Measurements from ENCODE around the gene FOXP1.
A peak's percentile ranks its signal among the peaks of the same experiment; 100 is the strongest.
"Not testable (repeated sequence)": the region's sequence is repeated elsewhere in the genome, so short reads cannot be mapped to it uniquely, and the experiment has no call there.

FOXP1 gene

DNA sequence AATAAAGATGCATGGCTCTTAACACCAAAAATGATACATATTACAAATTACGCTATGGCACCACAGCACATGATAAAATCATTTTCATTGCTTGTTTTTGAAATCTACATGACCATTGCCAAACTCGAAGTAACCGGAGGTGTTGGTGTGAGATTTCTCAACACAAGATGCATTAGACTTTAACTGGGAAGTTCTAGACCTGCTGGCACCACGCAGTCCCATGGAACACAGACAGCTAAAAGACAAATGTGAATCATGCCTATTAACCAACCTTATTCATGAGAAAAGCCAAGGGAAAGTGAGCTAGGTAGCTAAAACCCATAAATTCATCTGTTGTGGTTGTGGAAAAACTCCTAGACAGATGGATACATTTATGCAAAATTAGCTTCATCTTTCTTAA is 595.4 kb downstream of the FOXP1 start:
- no peak for DNase-seq

DNA sequence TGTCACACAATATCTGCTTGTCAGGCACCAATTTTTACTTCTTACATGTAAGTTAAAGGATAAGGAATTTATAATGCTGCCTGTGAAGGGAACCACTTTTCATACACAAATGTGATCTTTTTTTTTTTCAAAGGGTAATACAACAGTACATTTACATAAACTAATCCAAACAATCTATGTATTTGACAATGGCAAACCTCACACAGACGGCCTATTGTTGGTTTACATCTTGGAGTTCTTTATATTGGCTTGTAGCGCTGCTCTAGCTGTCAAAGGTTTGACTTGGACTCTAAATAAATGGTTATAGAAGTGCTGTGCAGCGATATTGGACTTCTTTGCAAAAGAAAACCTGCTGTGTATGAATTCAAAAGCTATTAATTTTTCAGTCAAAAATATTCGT is 598.0 kb downstream of the FOXP1 start:
- DNase-seq = peak in 1 of 3 experiments; percentile 2

DNA sequence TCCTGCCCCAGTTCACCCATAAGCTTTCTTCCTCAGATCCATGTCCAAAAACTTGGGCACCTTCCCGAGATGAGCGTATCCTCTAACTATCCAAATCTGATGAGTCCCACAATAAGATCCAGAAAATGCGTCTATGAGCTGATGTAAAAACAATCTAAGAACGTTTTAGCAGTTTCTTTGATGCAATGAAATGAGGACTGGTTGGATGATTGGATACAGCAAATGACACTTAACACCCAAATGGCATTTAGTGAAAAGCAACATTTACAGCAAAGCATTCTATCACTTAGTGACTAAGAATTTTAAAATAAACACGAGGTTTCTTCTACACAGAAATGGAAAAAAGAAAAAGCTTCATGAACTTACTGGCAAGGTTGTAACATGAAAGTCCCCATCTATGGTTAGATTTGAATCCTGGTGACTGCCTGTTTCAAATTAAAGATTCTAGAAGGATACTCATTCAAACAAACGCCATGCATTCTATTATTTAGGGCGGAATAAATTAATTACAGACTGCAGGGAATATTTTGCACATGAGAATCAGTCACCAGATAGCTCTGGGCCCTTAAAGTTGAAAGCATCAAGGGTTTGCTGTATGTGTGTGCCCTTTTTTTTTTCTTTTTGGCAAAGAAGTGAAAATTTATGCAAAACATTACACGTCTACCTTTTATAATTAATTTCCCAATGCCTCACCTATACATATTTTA is 598.6 kb downstream of the FOXP1 start:
- DNase-seq = no peak

DNA sequence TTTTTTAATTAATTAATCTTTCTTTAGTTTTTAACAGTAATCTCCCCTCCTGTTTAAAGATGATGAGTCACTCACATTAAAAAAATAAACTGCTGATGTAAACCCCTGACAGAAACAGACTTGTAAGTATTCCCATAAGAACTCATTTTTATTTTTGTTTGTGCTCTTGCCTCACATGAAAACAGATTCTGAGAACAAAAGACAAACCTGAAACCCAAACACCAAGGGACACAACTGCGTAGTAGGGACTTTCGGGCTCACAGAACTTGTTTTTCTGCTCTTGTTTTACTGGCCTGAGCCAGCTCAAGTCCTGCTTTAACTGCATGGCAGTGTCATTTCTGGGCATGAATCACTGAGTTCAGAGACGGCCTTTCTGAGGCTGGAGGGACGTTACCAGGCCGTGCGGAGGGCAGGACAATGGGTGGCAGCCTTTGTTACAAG is 600.8 kb downstream of the FOXP1 start:
- DNase-seq = no peak

DNA sequence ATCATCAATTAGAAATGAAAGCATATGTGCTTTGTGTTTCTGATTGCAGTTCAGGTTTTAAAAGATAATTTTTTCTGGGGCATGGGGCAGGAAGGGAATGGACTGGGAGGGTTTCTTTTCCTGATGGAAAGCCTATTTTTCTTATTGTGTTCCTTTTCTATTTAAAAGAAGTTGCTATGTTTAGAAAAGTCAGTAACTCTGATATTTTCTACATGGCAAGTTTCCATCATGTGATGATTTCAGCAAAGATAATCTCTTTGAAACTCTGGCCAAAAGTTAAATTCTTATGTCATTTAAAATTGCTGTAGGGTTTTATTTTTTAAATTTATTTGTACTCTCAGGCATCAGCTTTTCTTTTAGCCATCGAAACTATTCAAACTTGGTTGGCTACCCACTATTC is 601.2 kb downstream of the FOXP1 start:
- DNase-seq = no peak

DNA sequence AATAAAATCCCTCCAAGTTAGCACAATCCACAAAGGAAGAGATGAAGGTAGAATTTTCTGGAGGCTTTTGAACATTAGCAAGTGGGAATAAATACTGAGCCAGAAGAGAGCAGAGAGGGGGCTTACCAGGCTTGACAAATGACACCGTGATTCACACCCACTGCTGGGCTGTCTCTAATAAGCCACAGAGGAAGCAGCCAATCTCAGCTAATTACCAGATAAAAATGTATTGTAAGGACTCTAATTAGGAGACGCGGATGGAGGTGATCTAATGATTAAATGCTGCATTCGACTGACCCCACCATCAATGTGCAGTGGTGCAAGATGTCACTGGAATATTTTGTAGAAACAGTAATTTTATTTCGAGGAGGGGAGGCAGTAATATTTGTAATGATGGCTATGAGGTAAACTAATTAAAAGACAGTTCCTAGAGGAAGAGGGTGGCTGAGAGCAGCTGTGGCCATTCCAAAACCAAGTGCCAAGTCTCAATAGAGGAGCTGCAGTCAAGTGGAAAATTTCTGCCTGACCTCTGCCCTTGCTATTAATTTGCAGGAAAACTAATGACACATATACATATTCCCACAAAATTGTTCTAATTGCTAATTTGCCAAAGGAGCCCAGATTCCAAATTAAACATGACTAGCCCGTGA is 602.2 kb downstream of the FOXP1 start:
- DNase-seq = peak in 2 of 3 experiments; percentile 28 to 64

DNA sequence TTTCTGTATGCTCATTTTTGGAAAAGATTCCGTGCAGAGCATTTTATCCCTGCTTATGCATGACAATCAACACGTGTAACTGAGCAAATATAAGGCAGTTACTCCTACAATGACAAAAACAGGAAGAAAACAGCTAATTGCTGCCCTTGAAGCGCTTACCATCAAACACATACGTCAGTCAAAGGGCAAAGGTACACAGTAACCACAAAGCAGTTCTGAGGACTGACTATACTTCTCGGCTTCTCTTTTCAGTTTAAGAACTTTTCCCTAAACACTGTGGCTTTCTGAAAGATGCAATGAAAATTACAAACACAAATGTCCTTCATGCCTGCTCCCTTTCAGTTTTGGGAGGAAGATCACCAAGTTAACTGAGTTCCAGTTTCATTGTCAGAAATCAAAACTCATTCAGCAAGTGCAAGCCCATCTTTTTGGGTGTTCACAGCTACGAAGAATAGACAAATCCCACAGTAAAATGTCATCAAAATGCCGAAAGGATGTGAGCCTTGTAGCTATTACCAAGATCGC is 602.8 kb downstream of the FOXP1 start:
- DNase-seq = no peak

DNA sequence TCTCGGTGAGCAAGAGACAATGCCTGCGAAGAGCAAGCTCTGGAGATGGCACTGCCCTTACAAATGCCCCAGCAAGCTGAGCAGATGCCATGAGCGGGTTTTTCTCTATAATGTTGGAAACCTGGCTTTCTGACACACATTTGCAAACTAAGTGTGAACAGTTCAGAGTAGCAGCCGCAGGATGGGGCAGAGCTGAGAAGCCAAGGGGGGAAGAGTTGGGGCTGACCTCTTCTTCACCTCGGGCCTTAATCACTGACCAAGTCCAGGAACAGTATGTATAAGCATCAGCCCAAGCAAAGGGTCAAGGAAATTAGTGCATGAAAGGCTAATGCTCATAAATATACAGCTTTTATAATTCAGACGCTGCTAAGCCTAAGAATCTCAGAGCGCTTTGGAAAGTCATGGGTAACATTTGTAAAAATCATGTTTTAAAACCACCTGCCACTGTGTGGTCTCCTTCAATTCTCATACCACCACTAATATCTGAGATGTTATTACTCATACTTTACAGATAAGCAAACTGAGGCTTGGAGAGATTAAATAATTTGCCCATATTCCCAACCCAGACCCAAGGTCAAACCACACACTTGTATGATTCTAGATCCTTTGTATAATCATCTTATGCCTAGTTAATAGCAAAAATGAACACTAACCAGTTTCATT is 603.4 kb downstream of the FOXP1 start:
- DNase-seq = no peak

DNA sequence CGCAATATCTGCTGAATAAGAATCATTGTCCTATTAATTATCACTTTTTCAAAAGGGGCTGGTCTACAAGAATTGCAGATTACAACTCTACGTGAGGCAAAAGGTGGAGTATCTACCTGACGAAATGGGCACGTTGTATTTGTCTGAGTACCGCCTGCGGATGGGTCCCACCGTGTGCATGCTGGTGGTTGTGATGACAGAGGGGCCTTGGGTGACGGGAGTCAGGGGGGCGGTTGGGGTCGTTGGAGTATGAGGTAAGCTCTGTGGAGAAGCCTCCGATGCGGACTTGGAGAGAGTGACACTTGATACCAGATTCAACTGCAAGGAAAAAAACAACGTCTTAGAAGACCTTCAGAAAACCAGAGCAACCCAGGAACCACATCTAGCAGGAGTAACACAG is 605.8 kb downstream of the FOXP1 start:
- no peak for DNase-seq

DNA sequence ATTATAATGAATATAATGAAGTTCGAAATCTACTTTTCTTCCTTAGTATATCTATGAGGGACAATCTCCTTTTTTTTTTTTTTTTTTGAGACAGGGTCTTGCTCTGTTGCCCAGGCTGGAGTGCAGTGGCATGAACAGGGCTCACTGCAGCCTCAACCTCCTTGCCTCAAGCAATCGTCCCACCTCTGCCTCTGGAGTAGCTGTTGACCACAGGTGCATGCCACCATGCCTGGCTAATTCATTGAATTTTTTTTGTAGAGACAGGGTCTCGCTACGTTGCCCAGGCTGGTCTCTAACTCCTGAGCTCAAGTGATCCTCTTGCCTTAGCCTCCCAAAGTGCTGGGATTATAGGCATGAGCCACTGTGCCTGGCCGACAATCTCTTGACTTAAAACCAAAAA is 607.5 kb downstream of the FOXP1 start:
- not testable (repeated sequence) for DNase-seq

DNA sequence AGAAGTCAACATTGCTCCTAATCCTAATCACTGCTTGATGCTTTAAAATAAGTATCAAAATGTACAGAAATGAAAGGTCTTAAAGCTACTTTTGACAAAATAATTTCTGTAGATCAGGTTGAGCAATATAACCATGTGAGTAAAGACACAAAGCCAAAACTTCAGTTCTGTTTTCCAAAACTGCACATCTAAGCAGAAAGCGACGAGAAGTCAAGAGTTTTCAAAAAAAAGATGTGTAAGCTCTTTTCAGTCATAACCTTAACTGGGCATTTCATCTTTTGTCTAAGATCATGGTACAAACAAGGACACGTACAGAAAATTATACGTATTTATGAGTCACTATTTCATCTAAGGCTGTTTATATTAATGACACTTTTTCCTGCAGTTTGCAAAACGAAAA is 608.8 kb downstream of the FOXP1 start:
- no peak for DNase-seq

DNA sequence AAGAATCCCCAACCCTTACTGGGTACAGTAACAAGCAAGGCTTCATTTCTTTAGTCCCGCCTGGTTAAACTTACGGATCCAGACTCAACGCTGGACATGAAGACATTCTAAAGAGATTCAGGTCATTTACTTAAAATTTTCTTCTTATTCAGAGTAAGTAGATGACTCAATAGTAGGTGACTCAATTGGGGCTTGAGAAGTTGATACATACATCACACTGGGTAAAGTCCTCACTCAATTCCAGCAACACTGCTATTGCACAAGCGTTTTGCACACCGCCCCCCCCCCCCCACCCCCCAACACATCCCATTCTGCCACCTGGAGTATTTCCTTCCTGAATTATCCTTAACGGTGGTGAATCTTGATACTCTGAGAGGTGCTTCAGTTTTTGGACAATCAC is 610.0 kb downstream of the FOXP1 start:
- DNase-seq = no peak

DNA sequence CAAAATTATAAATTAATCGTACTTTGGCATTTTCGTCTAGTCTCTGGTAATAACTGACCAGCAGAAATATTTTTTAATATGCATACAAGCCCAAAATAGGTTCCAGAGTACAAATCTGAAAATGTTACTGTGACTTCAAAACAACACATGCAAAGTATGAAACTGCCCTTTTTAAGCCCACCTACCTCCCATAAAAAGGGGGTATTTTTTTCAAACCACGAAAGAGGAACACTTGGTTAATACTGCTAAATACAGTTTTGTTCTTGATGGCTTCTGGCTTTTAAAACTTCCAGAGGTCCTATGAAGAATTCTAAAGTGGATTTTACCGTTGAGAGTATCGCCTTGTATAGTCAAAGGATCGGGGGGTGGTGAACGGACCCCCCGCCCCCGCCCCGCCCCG is 610.7 kb downstream of the FOXP1 start:
- DNase-seq = no peak

DNA sequence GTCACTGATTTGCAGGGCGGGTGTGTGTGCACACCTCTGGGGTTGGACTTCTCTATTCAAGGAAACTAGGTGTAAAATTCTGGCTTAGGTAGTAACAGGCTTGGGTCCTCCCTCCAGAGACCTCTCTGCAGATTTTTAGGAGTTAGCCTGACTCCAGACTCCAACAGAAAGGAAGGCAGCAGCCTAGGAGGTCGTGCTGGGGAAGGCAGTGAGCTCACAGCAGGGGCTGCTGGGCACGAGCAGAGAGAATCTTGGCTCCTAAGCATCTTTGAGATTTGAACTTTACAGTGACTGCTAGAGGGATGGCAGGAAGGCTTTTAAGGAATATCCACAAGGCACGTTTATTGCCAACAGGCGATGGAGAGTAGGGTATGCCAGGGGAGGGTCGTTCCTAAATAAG is 612.6 kb downstream of the FOXP1 start:
- DNase-seq = no peak

DNA sequence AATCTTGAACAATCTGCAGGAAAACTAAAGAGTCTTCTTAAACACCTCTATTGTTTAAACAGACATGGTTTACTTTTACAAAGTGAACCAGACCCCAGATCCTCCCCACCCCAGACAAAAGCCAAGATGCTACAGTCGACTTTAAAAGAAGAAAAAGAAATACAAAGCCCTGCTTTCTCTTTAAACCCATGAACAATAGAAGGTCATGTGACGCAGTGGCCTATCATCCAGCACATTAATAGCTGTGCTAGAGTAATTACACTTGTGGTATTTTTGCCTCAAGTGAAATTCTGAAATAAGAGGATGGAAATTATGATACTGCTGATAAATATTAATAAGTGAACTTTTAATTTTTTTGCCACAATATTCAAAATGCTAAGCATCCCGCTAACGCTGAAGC is 613.4 kb downstream of the FOXP1 start:
- no peak for DNase-seq

DNA sequence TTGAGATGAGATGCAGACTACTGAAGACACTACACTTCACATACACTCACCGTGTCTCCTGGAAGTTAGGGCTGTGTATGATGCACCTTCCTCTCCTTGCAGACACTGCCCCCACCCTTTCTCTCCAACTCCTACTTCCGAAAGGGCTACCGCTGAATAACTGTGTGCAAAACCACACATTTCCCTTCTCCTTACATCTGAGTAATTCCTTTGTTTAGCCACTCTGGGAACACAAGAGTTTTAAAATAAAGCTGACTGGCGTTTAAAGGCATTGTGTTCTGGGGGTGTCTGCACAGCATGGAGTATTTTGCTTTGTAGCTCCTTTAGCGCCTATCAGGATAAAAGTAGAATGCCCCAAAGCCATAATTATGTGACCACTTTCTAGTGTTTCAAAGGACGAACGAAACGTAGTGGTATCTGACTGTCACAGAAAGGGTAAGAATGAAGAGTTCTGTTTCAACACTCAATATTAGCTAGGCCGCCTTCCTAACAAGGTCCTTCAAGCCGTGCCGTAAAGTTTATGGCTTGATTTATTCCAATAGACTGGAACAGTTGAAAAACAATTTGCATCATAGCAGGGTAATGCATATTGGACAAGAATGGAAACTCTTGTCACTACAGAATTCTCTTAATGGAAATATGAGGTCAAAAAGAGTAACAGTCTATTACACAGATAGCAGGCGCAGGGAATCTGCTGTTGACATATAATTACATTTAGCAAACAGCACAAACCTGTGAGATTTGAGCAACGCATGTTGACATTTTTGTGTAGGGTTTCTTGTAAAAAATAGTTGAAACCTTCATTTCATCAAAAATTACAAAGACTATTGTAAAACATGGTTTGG is 619.9 kb downstream of the FOXP1 start:
- peak in 1 of 3 experiments; percentile 33 for DNase-seq

DNA sequence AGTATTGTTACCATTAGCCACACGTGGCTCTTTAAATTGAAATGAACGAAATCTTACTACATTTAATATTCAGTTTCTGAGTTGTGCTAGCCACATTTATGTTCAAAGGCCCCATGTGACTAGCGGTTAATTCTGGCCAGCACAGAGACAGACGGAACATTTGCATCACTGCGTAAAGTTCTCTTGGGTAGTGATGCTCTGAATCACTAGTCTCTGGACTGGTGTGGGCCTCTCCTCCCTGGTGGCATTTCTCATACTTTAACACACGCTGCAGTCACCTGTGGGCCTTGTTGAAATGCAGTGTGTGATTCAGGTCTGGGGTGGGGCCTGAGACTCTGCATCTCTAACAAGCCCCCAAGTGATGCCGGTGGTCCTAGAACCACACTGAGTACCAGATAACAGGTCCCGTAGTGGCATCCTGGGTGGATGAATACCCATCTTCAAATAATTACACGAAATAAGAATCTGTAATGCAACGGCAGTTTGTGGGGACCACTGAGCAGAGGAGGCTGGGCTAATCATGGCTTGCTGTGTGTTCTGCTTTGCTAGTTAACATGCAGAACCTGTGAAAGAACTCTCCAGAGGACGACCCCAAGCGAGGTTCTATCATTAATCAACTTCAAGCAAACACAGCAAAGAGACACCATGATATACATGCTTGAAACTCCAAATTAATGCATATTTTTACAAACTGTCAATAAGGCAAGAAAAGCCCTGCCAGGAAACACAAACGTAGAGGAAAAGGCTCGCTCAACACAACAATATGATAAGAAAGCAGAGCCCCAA is 623.8 kb downstream of the FOXP1 start:
- no peak for DNase-seq

DNA sequence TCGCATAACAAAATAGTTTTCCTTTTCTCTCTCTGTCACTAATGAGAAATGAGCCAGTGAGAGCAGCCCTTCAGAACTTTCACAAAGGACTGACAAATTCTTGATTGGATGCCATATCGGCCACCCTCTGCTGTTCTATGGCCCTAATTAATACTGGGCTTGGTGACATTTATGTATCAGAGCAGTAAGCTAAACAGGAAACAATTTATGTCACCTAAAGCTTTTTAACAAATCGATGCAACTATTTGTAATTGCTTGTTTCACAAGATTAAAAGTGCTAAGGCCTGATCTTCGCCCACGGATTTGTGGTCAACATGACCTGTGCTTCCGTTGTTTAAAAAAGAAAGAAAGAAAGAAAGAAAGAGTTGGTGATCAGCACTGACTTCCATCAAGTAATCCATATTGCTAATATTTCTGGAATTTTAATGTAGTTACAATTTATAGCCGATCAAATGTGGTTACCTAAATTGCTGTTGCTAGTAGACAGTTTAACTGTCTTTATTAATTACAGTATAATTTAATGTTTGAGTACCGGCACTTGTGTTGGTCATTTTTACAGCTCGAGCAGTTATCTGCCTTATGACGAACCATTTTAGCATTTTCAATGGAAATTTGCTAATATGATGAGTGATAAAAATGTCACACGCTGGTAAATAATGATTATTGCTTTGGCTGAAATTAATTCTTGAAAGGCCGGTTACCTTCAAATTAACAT is 631.3 kb downstream of the FOXP1 start:
- peak in 2 of 3 experiments; percentile 17 to 64 for DNase-seq

DNA sequence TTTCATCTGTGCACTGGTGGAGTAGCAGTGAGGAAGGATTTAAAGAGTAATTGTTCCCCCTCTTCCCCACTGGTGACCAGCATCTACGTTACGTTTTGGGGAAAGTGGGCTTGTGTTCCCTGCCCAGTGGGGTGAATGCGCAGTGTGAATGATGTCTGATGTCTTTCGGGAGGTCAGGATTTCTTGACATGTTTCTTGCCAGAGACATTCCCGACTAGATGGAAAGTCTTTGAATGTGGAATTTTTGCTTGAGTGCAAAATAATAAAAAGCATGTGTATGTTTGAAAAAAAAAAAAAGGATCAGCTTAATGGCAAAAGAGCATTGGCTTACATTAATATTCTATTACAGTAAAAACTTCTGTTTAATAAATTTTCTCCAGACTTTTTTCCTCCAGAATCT is 632.2 kb downstream of the FOXP1 start:
- no peak for DNase-seq

DNA sequence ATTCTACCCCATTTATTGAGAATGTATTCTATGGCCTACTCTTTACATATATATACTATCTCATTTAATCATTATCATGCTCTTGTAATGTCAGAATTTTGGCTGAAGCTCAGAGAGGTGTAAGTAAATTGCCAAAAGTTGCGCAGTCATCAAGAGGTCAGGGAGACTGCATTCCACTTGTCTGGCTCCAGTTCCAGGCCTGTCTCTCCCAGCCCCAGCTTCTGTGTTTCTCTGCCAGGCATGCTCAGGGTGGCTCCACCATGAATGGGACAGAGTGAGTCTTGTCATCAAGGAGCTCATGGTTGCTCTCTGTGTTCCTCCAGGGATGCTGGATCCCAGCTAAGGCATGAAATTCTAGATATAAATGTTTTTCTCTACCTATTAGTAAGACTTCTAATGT is 635.9 kb downstream of the FOXP1 start:
- no peak for DNase-seq

DNA sequence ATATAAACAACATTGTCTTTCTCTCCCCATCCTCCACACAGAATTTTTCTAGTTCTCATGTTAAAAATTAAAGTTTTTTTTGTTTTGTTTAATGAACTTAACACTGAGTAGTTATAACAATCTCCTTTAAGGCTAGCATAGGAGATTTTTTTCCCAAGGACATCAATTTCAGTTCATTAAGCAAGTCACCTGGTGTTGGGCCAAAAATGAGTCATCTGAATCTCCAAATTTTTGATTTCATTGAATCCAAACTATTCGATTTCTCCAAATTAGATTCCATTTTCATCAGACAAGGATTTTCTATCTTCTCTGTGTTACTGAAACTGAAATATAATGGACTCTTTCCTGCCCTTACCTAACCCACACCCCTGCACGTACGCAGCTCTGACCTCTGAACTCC is 639.6 kb downstream of the FOXP1 start:
- no peak for DNase-seq
